Endometrium (tissue), 2 donors: ENCODE measurements around the gene WAS.

ENCODE experiments used
- FAIRE-seq: peaks from 2 replicates; lab custom pipeline; 2012; peaks lifted over from hg19 to GRCh38; lab: Jason Lieb, UNC
- donor health status: control.
- donor health status: control.

The WAS gene

DNA sequence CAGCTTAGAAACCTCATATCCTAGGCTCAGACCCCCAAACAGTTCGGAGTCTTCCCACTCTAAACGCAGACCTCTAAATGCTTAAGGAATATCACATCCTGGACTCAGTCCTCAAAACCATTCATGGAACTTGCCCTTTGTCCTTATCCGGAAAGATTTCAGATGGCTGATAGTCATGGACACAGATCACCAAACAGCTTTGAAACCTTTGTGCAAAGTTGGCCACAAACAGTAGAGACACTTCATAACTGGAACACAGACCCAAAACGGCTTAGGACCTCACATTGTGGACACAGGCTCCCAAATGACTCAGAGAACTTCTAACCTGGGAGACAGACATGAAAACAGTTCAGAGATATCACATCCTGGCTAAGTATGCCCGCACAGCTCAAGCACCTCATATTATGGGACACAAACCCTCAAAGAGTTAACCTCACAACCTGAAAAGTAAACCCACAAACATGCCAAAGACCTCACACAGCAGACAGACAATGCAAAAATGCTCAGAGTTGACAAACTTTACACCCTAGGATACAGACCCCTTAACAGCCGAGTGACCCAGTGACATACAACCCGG lies 28.4 kb downstream of the WAS start:
- FAIRE-seq = no peak

DNA sequence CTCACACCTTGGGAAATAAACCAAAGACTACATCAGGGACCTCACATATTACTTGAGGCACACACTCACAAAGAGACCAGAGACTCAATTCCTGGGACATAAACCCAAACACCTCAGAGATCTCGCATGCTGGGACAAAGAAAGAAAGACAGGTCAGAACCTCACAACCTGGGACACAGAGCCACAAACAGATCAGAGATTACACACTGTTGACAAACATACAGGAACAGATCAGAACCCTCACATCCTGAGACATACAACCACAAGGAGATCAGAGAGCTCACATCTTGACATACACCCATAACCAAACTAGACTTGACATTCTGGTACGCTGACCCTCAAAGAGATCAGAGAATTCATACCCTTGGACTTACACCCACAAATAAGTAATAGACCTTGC lies 30.2 kb downstream of the WAS start:
- FAIRE-seq = no peak

DNA sequence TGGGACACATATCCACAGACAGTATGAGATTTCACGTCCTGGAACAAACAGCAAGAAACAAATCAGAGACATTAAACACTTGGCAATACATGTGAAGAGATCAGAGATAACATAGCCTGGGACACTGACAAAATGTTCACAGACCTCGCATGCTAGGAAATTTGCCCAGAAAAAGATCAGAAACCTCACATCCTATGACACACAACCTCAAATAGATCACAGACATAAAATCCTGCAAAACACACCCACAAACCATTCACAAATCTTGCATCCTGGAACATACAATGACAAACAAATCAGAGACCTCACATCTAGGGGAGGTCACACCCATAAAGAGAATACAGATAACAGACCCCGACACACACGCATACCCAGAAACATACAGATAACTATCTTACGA lies 31.0 kb downstream of the WAS start:
- FAIRE-seq = no peak

DNA sequence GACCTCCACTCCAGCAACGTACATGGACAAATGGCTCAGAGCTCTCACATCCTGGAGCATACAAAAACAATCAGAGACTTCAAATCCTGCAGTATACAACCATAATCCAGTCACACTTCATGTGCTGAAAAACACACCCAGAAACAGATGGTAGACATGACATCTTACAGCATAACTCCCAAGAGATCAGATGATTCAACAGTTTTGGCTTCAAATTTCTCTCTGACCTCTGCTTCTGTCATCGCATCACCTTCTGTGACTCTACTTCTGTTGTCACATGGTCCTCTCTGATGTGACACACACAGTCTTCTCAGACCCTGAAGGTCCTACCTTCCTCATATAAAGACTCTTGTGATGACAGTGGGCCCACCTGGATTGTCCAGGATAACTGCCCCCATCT lies 31.5 kb downstream of the WAS start:
- no peak for FAIRE-seq

DNA sequence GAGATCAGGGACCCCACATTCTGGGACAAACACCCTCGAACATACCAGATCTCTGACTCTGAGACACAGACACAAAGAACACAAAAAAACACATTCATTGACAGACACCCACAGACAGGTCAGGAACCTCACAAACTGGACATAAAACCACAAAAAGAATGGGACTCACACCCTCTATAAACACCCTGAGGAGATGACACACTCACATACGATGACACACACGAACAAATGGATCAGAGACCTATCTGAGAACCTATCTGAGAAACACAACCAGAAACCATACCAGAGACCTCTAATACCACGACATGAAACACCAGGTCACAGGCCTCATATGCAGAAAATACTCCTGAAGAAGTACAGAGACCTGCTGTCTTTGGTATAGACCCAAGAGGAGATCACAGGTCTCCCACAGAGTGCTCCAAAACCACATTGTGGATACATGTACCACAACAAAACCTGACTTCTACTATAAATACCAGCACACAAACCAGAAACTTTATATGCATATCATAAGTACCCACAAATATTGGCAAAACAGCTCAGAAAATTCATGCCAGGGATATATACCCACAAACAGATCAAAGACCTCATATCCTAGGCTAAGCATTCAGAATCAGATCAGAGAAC lies 32.4 kb downstream of the WAS start:
- no peak for FAIRE-seq

DNA sequence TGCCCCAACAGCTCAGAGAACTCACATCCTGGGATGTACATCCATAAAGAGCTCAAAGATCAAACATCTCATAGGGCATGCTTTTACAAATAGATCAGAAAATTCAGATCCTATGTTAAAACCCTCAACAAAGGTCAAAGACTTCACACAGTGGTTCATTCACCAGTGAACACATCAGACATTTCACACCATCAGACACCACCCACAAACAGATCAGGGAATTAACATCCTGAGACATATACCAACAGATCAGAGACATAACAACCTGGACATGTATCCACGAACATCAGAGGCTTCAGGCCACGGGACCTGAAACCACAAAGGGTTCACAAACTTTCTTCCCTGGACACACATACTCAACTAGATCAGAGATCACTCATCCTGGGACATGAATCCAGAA lies 36.4 kb downstream of the WAS start:
- FAIRE-seq = no peak

DNA sequence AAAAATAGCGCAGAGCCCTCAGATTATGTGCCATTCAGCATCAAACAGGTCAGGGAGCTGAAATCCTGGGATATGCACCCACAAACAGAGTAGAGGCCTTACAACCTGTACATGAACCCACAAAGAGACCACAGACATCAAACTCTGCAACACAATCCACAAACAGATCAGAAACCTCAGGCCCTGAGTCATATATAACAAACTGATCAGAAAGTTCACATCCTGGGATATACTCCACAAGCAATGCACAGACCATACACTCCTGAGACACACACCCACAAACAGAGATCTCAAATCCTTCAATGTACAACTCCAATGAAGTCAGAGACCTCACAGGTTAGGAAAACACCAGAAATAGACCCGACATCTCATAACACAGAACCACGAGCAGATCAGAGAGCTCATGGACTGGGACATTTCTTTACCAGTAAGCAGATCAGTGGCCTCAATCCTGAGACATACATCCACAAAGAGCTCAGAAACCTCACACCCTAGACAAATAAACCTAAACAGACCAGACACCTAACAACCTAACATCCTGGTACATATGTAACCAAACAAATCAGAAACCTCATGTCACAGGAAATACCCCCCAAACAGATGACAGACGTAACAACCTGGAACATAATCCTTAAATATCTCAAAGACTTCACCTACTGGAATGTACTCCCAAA lies 37.1 kb downstream of the WAS start:
- no peak for FAIRE-seq

DNA sequence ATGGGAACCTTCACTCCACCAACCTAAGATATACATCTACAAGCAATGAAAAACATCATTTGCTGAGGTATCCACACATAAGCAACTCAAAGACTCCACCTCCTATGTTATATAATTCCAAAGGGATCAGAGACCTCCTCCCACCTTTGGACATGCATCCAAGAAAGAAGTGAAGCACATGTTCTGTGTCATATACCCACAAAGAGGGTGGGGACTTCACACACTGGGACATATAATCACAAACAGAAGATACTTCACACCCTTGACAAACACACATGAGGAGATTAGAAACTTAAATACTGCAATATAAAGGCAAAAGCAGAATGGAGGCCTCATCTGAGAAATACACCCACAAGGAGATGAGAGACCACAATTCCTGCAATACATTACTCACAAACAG lies 38.3 kb downstream of the WAS start:
- no peak for FAIRE-seq

DNA sequence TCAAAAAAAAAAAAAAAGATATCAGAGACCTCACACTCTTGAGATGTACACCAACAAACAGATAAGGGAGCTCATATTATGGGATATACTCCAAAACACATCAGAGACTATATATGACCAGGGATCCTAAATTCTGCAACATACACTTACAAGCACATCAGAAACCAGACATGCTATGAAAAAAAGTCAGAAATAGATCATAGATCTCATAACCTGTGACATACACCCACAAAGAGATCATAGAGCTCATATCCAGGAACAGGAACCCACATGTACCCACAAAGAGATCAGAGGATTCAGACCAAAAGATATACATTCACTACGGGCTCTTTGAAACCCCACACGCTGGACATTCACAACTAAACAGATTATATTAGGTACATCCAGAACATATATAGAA lies 43.0 kb downstream of the WAS start:
- no peak for FAIRE-seq

DNA sequence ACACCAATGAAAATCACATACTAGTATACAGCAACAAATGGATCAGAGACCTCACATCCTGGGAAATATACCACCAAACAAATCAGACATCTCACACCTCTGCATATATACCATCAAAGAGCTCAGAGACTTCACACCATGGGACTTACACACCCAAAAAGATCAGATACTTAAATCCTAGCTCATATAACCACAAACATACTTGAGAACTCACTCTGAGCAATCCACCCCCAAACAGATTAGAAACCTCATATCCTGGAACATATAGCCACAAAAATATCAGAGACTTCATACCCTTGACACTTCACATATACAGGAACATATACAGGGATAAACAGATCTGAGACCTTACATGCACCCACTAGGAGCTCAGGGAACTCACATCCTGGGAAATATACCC lies 45.1 kb downstream of the WAS start:
- FAIRE-seq = no peak

DNA sequence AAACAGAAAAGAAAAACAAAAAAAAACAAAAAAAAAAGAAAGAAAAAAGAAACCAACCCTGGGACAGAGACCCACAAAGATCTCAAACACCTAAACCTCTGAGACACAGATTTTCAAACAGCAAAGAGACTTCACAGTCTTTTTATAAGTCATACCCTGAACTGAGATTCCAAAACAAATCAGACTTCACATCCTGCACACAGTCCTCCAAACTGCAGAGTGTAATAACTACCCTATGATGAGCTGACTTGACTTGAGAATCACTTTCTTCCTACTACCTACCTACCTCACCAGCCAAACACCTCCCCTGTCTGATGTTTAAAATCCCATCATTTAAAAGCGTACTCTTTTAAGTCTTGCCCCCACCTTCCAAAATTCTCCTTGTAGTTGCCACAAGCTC lies 52.7 kb downstream of the WAS start:
- no peak for FAIRE-seq

DNA sequence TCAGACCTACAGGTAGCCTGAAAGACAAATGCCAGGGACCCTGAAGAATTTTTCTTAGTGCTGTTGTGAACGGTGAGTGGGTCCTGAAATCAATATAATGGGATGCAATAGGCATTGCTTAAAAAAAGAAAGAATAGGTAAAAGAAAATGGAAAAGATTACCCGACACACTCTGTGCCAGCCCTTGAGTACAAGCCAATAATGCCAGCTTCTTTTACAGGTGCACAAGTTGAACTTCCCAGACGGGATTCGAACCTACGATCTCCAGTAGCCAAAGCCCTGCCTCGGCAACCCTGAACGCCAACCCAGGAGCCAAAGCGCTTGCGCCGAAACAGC lies 53.2 kb downstream of the WAS start:
- no peak for FAIRE-seq

DNA sequence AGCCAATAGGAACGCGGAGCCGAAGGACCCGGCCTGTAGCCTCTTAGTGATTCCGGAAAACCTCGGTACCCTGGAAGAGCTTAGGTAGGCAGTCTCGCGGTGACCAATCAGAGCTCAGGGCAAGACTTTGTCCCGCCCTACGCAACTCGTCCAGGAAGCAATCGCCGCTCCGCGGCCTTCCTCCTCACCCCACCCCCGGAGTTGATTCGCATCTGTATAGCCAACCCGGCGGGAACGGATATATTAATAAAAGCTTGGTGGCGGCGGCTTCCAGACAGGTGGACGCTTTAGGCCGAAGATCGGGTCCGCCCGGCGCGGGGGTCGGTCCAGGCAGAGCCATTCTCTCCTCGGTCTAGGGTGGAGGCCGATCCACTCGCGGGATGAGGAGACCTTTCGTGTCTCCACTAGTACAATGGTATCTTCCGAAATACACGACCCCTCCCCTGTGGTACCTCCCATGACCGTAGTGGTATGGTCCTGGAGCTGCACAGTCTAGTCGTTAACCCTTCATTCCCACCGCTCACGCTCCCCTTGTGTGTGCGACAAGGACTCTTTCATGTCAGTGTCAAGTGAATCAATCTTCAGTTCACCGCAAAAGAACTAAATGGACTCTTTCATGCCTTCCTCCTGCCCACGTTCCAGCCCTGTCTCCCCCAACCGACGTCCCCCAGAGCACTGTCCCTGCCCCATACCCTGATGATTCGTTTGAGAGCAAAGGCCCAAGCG lies 53.8 kb downstream of the WAS start:
- peak; percentile 88 for FAIRE-seq

DNA sequence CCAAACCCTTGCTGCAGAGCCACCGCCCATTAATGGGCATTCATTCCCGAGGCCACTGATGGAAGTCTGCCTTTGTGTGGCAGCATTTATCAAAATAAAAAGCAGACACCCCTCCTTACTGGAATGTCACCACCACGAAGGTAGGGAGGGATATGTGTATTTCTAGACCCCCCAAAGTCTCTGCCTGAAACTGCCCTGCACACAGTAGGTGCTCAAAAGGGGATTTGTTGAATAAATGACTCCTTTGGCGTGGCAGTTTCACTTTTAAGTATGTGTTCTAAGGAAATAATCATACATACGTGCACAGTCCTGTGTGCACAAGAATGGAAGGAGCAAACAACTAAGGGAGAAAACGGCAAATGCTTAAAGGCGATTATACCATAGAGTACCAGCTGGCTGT lies 54.3 kb downstream of the WAS start:
- FAIRE-seq = no peak
